Measurements from ENCODE around the gene PLXNA4. TPM values are rescaled to one million over a fixed set of nuclear protein-coding genes. Genes with fewer than 3 reads are reported as not detected.

The PLXNA4 gene
- polyA plus RNA-seq, 3 donors, result 12.1 to 14.9 (median 14.6) TPM

DNA sequence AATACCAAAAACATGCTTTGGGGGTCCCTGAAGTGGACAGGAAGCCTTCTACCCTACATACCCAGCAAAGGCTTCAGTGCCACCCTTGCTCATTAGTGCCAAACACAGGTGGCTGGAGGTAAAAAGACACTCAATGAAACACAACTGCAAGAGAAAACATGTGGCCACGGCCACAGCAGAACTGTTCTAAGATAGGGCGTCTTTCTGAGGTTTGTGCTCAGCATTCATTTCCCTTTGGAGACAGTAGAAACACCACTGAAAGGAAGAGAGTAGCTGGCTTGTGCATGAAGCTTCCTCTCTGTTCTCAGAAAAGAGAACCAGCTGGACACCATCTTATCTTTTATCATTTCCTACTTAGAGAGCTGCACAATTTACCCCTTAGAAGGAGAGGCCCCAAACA is 143.0 kb downstream of the PLXNA4 start:
- no peak for DNase-seq (ENCODE audit: extremely low read depth in 1 of 11, low read depth in 9 of 11, low spot score in 4 of 11)

GRCh38 chr7:132430861-132431822 is 145.1 kb downstream of the PLXNA4 start:
- DNase-seq (ENCODE audit: extremely low read depth in 1 of 11, low read depth in 9 of 11, low spot score in 4 of 11), result no peak

GRCh38 chr7:132430041-132430855 is 146.0 kb downstream of the PLXNA4 start:
- no peak for DNase-seq (ENCODE audit: extremely low read depth in 1 of 11, low read depth in 9 of 11, low spot score in 4 of 11)

- peak in 1 of 11 donors; percentile 61 for DNase-seq (ENCODE audit: extremely low read depth in 1 of 11, low read depth in 9 of 11, low spot score in 4 of 11)
Observed at GRCh38 chr7:132429181-132429580, 147.1 kb downstream of the PLXNA4 start.

GRCh38 chr7:132428247-132428919 is 147.9 kb downstream of the PLXNA4 start:
- DNase-seq (ENCODE audit: extremely low read depth in 1 of 11, low read depth in 9 of 11, low spot score in 4 of 11), result no peak

- no peak for DNase-seq (ENCODE audit: extremely low read depth in 1 of 11, low read depth in 9 of 11, low spot score in 4 of 11)
Observed at GRCh38 chr7:132425942-132426341, 150.3 kb downstream of the PLXNA4 start.

GRCh38 chr7:132424821-132425724 is 151.2 kb downstream of the PLXNA4 start:
- DNase-seq (ENCODE audit: extremely low read depth in 1 of 11, low read depth in 9 of 11, low spot score in 4 of 11), result no peak

DNA sequence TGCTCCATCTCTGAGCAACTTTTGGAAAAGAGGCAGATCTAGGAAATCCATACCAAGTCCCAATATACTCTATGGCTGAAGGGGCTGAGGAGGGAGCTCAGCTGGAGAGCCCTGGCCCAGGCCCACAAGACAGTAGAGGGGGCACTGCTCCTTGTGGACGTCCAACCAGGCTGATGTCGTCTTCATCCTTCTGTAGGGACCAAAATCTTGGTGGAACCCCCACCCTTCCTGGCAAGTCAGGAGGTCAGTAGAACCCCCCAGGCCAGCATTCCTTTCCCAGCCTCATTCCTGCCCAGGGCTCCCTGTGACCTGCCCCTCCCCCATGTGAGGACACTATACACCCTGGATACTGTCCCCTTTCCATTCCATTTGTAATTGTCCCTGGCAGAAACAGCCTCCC is 152.0 kb downstream of the PLXNA4 start:
- no peak for DNase-seq (ENCODE audit: extremely low read depth in 1 of 11, low read depth in 9 of 11, low spot score in 4 of 11)

DNA sequence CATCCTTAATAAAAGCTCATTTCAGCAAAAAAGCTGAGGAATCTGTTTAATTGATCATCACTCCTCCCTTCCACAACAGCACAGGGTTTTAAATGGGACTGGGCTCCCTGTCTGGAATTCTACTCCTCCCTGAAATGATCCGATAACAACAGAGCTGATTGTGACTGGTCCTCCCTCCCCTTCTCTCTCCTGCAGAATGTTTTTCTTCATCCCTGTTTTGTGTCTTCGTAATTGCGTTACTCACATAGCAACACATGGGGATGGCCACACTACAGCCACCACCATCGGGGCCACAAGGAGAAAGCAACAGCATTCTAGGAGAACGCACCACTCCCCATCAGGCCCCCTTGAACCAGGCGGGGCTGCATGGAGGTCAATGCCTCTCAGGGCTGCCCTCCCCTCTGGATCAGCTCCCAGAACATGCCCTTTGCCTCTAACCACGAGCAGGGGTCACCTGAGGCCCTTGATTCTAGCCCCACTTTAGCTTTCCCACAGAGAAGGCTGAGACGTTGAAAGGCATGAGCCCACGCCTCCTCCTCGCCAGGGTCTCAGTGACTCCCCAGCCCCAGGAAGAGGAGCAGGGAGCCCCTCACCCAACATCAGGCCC is 152.6 kb downstream of the PLXNA4 start:
- no peak for DNase-seq (ENCODE audit: extremely low read depth in 1 of 11, low read depth in 9 of 11, low spot score in 4 of 11)

- no peak for DNase-seq (ENCODE audit: extremely low read depth in 1 of 11, low read depth in 9 of 11, low spot score in 4 of 11)
Observed at GRCh38 chr7:132422502-132423111, 153.7 kb downstream of the PLXNA4 start.

GRCh38 chr7:132420527-132420926 is 155.7 kb downstream of the PLXNA4 start:
- no peak for DNase-seq (ENCODE audit: extremely low read depth in 1 of 11, low read depth in 9 of 11, low spot score in 4 of 11)

DNA sequence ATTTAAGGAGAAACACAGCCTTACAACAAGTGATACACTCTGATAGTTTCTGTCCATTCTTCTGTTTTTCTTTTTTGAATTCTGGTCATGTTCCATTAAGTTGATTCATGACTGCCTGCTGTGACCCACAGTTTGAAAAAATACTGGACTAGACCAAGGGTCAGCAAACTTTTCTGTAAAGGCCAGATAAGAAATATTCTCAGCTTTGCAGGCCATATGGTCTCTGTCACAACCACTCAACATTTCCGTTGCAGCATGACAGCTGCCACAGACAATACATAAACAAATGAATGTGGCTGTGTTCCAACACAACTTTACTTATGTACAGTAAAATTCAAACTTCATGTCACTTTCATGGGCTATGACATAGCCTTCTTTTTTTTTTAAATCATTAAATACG is 156.7 kb downstream of the PLXNA4 start:
- DNase-seq (ENCODE audit: extremely low read depth in 1 of 11, low read depth in 9 of 11, low spot score in 4 of 11), result peak in 10 of 11 donors; percentile 50 to 82 (median 72)

GRCh38 chr7:132418840-132419239 is 157.4 kb downstream of the PLXNA4 start:
- DNase-seq (ENCODE audit: extremely low read depth in 1 of 11, low read depth in 9 of 11, low spot score in 4 of 11), result no peak

DNA sequence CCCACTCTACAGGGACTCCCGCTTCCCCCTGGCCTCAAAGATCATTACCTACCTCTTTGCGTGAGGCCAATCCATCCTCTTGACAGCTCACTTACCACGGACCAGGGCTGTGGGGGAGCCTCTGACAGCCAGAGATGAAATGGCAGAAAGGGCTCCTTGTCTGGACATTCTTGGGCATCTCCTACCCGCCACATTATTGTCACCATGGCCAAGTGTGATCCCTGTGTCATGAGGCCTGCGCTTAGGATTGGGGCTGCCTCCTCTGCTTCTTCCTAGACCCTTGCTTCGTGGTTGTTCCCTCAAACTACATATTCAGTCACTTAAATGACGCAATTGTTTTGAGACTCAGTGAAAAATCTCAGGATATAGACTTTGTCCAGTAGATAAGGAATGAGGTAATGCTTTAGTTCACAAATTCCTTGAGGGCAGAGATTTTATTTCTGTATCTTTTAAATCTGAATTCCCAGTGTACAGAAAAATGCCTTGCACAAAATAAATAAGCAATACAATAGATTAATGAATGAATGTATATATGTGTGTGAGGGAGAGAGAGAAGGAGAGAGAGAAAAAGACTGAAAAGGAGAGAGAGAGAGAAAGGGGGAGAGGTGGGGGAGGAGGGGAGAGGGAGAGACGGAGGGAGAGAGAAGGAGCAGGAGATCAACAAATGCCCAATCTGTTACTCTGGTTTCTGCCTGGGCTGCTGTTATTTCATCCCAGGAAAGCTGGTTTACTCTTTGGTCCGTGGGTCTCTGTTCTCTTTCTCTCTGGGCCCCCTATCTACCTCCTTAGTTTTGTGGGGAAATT is 159.0 kb downstream of the PLXNA4 start:
- no peak for DNase-seq (ENCODE audit: extremely low read depth in 1 of 11, low read depth in 9 of 11, low spot score in 4 of 11)

GRCh38 chr7:132416395-132416794 is 159.9 kb downstream of the PLXNA4 start:
- no peak for DNase-seq (ENCODE audit: extremely low read depth in 1 of 11, low read depth in 9 of 11, low spot score in 4 of 11)

- DNase-seq (ENCODE audit: extremely low read depth in 1 of 11, low read depth in 9 of 11, low spot score in 4 of 11), result no peak
Observed at GRCh38 chr7:132415259-132415658, 161.0 kb downstream of the PLXNA4 start.

DNA sequence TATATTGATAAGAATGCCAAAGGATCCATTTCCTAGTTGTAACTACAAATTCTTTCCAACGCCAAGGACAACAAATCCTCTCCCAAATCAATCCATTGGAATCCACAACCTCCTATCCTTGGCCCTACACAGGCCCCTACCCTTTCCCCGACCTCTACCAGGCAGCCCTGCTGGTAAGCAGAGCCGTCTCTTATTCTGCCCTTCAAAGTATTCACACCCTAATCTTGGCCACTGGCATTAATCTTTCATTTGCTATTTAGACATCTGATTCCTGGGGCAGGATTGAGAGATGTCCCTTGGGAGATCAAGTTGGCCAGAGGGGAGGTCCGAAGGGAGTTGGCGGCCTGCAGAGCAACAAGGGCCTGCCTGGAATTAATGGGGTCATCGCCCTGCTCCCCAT is 161.4 kb downstream of the PLXNA4 start:
- no peak for DNase-seq (ENCODE audit: extremely low read depth in 1 of 11, low read depth in 9 of 11, low spot score in 4 of 11)

Data from renal cortex interstitium (tissue), 11 donors.